Caki2 (cell line): ENCODE measurements around the gene POLR3E. TPM values are rescaled to one million over a fixed set of nuclear protein-coding genes. Genes with fewer than 3 reads are reported as not detected.

Experiments used
- DNase-seq: peaks from one replicate; pipeline ENCODE4 v3.0.0-alpha.2; 2015; ENCODE audit warnings: low read depth
- in situ Hi-C: cut with HindIII; loops from 2 replicates; pipeline ENCODE4 v1.10.0; 2016; ENCODE audit warnings: low sequenced_read_pairs, low pct_unique_long_range_greater_than_20kb, mixed read lengths
- total RNA-seq: library from RNA; depleted of rRNA; stranded (reverse); fragments of >200 nt; shearing (Covaris generic); gene quantifications from 2 replicates; pipeline ENCODE4 v1.2.3, GENCODE V29; 2014; ENCODE audit warnings: low replicate concordance

The POLR3E gene
- total RNA-seq, 1 experiment from 2014 or later = 47.5 TPM

DNA sequence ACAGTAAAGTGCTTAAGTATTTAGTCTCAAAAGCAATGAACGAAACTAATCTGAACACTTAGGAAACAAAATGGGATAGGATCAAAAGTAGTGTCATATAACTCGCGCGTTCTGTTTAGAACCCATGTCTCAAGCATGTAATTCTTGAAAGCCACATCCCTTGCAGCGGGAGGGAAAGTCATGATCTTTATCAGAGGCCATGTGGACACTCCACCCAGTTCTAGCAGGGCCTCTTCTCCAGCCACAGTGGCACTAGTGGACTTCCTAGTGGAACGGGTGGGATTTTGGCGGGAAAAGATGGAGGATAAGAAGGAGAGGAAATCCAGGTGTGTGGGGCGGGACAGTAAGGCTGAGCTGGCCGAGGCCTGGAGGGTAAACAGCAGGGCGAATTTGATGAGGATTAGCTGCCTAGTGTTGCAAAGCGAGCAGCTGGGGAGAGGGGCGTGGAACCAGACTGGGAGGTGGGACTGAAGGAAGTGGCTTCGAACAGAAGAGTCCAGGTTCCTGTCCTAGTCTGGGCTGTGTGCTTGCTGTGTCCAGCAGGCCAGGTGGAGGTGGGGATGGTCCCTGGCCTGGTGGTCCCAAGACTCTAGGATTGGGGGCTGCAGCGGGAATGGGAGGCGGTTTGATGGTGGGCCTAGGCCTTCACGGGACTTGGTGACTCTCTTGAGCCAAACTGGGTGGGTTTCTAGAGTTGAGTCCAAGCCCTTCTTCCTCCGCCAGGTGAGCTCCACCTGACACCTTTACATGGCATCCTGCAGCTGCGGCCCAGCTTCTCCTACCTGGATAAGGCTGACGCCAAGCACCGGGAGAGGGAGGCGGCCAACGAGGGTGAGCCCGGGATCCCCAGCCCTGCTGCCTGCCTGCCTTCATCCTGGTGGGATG is 15.9 kb downstream of the POLR3E start:
- in situ Hi-C loops = no loop called here
- DNase-seq = no peak

DNA sequence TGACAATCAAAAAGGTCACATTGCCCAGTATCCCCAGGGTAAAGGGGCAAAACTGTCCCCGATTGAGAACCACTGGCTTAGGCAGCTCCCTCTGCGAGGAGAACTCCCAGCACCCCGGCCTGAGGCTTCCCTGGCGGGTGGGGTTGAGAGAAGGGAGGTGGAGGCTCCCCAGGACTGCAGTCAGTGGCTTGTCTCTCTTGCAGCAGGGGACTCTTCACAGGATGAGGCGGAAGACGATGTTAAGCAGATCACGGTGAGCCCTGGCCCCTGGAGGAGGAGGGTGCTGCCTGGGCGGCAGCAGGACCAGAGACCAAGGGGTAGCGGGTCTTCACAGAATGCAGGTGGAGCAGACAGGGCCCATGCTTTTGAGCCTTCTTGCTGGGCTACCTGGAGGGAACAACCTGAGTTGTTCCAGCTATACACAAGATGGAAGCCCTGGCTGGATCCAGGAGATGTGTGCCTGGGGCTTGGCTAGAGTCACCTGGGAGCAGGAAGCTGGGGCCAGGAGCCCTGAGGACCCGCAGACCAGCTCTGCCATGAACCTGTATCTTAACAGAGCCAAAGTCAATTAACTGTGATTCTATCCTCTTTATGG is 16.8 kb downstream of the POLR3E start:
- no peak for DNase-seq
- in situ Hi-C loops = no loop called here

DNA sequence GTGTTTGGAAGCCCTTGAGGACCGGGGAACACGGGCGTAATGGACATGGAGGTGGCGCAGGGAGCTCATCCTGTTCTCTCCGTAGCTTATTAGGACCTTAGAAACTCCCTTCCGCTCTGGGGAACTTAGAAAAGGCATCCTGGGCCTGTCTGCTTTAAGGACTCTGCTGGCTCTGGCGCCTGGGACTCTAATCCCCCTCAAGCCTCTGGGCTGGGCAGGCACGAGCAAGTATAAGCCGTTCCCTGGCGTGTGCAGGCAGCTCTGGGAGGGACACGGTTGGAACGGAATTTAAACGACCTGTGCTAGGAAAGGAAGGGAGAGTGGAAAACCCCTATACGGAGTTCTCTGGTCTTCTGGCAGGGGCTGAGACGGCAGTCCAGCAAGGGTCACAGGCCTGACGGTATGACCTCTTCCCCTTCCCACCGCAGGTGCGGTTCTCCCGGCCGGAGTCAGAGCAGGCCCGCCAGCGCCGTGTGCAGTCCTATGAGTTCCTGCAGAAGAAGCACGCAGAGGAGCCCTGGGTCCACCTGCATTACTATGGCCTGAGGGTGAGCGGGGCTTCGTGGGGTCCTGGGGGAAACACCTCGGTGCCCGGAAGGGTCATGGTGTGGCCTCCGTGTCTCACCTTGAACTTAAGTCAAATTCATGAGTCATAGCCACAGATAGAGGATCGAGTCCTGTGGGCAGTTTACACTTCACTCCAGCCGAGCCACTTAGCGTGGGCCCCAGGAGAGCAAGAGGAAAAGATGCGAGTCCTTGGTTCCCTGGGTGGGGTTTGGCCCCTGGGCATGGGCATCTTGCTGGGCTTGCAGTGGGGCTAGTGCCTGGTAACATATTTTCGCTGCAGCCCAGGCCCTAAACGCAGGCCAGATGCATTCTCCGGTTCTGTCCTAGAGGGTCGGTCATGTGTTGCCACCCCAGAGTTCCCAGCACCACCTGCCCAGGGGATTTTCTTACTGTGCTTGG is 17.7 kb downstream of the POLR3E start:
- in situ Hi-C loops = no loop called here
- DNase-seq = no peak

DNA sequence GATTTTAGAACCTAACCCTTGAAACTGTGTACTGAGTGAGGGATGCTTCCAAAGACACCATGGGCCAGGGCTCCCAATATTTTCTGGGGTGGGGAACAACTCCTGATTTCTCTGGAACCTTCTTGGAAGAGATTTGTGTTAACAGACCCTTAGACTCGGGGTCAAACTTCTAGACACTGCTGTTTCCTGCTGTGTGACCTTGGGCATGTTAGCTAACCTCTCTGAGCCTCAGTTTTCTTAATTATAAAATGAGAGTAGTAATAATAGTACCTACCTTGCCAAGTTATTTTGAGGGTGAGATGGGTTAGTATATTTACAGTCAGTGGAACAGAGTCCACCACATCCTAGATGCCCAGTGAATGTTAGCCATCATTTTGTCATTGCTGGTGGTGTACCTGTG is 18.8 kb downstream of the POLR3E start:
- DNase-seq = no peak
- in situ Hi-C loops = no loop called here

DNA sequence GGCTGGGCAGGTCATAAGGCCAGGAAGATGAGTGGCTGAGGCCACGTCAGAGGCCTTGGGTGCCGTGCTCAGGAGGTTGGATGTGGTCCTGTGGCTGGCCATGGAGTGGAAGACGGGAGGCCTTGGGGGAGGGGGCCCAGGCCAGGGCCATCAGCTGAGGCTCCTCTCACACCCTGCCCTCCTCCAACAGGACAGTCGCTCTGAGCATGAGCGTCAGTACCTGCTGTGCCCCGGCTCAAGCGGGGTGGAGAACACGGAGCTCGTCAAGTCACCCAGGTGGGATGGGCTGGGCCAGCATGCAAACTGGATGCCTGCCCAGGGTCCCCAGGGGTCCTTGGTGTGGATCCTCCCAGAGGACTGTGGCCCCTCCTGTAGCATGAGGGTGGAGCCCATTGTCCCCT is 19.2 kb downstream of the POLR3E start:
- in situ Hi-C loops = no loop called here

DNA sequence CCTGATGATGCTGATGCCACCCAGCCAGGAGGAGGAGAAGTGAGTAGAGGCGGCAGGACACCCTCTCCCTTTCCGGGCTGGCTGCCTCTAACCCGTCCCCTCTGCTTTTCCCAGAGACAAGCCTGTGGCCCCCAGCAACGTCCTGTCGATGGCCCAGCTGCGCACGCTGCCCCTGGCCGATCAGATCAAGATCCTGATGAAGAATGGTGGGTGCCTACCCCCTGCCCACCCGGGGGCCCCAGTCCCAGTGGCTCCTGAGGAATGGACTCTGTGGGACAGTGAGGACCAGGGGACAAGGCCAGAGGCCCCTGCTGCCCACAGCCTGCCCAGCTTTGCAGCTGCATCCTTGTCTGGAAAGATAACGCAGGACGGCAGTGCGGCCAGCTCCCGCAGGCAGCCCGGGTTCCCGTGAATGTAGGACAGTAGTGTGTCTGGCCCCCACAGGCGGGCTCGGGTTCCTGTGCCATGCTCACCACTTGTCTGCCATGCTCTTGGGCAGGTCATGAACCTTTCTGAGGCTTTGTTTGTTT is 19.9 kb downstream of the POLR3E start:
- no peak for DNase-seq
- in situ Hi-C loops = no loop called here

More for the DNA sequence above, 19.2 kb downstream of the POLR3E start:
- DNase-seq = no peak

DNA sequence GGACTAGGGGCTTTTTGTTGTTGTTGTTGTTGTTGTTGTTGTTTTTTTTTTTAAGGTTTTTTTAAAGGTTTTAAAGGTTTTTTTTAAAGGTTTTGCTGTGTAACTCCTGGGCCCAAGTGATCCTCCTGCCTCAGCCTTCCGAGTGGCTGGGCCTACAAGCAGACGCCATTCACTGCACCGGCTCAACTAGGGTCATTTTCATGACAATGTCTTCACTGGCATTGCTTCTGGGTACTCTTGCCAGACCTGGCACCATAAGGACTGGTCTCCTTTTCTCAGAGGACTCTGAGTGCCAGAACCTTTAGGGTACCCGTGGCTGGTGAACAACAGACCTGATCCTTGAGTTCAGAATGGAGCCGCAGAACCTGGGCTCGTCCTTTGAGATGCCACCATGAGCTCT is 20.4 kb downstream of the POLR3E start:
- DNase-seq = no peak
- in situ Hi-C loops = no loop called here

DNA sequence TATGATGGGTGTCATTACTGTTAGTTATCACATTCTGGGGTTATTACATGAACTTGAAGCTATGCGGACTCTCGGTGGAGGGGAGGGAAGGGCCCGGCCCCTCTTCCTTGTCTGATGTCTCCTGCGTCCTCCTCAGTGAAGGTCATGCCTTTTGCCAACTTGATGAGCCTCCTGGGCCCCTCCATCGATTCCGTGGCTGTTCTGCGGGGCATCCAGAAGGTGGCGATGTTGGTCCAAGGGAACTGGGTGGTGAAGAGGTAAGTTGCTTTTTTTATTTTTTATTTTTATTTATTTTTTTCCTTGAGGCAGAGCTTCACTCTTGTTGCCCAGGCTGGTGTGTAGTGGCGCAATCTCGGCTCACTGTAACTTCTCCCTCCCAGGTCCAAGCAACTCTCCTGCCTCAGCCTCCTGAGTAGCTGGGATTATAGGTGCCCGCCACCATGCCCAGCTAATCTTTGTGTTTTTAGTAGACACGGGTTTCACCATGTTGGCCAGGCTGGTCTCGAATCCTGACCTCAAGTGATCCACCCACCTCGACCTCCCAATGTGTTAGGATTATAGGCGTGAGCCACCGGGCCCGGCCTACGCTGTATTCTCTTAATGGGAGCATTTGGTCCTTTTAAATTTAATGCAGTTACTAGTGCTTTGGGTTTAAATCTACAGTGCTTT is 21.6 kb downstream of the POLR3E start:
- peak; percentile 46 for DNase-seq
- in situ Hi-C loops = no loop called here

DNA sequence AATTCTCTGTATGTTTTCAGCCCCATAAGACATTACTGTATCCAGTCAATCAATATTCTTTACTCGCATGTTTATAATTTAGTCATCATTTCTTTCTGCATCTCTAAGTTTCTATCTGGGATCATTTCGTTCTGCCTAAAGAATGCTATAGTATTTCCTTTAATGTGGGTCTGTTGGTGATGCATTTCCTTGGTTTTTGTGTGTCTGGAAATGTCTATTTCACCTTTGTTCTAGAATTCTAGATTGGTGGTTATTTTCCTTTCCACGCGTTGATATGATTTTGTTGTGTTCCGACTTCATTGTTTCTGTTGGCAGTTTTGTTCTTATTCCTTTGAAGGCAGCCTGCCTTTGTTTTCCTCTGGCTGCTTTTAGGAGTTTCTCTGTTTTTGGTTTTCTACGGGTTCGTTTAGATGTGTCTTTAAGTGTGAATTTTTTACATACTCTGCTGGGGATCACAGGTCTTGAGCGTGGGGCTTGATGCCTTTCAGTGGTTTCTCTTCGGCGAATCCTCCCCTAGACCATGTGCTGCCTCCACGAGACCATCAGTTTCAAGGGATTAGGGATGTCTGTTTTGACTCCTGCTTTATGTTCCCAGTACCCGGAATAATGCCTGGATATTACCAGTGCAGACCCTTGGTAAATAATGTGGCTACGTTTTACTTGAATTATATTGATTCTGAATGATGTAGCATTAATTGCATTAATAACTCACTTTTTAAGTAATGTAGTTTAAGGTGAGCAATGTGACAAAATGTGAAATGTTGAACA is 23.5 kb downstream of the POLR3E start:
- DNase-seq = no peak
- in situ Hi-C loops = no loop called here

DNA sequence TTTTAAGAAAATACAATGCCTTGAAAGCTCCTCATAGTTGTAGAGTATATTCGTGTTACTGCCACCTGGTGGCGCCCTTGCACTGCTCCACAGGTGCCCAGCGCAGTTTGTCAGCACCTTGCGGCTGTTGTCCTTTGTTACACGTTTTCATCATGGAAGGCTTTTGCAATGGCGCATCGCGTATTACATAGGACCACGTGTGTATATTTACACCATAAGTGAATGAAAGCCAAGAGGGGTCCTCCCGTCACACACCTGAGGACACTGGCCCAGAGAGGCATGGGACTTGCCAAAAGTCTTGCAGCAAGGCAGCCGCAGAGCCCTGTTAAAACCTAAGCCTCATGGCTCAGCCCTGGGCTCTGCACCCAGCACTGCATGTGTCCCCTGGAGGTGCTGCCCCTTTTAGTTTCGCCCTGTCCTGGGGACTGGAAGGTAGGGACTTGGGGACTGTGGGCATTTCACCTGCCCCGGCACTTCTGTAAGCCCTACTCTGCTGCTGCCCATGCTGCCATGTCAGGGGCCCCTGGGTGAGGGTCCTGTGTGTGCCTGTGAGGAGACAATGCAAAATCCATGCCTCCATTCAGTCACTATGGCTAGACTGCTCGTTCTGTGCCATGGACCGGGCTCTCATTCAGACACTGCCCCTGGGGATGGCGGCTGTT is 24.3 kb downstream of the POLR3E start:
- peak; percentile 59 for DNase-seq
- in situ Hi-C loops = no loop called here

DNA sequence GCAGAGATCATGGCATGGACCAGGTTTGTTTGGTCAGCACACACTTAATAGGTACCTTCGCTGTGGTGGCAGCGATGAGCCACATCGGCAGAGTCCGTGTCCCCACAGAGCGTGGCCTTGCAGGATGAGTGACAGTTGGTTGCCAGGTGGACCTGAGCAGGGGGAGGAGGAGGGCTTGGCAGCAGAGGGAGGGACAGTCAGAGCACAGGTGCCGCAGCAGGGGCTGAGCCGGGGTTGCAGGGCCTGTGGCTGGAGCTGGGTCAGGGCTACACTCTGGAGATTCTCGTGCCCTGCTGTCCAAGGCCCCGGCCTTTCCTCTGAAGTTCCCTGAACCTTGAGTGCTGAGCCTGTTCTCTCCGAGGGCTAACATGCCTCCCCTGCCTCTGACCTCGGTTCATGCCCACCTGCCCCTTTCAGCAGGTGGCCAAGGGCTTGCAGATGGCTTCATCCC is 24.8 kb downstream of the POLR3E start:
- DNase-seq = no peak
- in situ Hi-C loops = no loop called here

DNA sequence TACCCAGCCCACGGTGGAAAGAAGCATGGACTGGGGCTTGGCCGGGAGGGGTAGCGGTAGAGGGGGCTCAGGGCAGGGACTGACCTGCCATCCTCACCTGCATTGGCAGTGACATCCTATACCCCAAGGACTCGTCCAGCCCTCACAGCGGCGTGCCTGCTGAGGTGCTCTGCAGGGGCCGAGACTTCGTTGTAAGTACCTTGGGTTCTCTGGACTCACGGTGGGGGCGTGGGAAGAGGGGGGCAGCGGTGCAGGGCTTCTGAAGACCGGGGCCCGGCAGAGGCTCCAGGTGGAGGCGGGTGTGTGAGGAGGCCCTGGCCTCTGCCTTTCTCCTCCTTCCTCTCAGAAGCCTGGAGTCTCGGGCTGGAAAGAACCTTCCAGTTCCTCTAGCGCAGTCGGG is 25.5 kb downstream of the POLR3E start:
- DNase-seq = no peak

DNA sequence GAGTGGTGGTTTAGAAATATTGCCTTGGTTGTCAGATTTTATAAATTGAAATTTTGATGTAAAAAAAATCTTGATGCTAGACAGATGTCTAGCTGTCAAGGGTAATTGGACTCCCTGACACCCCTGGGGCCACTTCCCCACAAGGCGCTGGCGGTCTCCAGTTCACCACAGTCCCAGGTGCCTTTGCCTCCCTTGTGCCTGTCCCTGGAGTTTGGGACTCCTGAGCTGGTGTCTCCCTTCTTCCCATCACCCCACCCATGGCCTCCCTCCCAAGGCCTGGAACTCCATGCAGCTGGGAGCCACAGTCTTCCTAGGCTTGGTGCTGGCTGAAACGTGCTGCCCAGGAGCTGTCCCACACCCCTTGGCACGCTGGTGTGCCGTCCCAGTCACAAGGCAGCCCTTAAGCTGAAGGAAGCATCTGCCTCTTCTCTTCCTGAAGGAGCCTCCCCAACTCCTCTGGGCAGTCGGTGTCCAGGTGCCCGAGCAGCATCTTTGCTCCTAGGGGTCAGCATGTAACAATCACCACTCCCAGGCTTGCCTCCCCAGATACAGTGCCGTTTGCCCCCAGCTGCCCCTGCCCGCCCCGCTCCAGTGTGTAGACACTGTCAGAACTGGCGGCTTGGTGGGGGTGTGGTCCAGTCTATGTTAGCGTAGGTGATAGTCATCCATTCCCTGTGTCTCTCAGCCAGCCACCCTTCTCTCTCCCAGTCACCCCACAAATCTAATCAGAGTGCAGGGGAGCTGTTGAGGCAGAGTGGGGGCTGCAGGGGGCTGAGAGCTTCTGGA is 26.2 kb downstream of the POLR3E start:
- in situ Hi-C loops = no loop called here
- DNase-seq = no peak

More for the DNA sequence above, 25.5 kb downstream of the POLR3E start:
- in situ Hi-C loops = no loop called here

DNA sequence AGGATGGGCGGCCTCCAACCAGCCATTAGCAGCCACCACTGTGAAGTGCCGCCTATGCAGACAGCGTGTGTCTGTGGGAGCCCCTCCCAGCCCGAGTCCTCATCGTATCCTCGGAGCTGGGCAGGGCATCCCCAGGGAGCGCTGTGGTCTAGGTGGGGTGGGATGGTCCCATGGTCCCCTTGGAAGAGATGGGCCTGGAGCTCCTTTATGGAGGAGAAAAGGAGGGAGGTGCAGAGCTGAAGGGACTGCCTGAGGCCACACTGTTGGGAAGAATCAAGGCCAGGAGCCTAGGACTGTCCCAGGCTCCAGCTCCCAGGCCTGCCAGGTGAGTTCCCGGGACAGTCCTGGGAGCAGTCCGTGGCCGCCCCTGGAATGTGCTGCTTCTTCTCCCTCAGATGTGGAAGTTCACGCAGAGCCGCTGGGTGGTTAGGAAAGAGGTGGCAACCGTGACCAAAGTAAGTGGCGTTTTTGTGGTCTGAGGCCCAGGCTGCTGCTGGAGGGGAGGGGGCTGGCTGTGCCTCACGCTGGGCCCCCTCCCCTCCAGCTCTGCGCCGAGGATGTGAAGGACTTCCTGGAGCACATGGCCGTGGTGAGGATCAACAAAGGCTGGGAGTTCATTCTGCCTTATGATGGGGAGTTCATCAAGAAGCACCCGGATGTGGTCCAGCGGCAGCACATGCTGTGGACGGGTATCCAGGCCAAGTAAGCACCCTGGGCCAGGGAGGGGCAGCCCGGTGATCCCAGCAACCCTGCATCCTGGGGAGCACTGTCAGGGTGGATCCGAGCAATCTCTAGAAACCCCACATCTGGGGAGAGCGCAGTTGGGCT is 27.0 kb downstream of the POLR3E start:
- DNase-seq = no peak
- in situ Hi-C loops = no loop called here
